Amniotic stem cell (primary cell): Measurements from ENCODE around the gene PTPRM.
A peak's percentile ranks its signal among the peaks of the same experiment; 100 is the strongest.

ENCODE experiments used
- DNase-seq: peaks from one replicate; lab custom pipeline; 2025; lab: John Stamatoyannopoulos, UW

PTPRM gene

DNA sequence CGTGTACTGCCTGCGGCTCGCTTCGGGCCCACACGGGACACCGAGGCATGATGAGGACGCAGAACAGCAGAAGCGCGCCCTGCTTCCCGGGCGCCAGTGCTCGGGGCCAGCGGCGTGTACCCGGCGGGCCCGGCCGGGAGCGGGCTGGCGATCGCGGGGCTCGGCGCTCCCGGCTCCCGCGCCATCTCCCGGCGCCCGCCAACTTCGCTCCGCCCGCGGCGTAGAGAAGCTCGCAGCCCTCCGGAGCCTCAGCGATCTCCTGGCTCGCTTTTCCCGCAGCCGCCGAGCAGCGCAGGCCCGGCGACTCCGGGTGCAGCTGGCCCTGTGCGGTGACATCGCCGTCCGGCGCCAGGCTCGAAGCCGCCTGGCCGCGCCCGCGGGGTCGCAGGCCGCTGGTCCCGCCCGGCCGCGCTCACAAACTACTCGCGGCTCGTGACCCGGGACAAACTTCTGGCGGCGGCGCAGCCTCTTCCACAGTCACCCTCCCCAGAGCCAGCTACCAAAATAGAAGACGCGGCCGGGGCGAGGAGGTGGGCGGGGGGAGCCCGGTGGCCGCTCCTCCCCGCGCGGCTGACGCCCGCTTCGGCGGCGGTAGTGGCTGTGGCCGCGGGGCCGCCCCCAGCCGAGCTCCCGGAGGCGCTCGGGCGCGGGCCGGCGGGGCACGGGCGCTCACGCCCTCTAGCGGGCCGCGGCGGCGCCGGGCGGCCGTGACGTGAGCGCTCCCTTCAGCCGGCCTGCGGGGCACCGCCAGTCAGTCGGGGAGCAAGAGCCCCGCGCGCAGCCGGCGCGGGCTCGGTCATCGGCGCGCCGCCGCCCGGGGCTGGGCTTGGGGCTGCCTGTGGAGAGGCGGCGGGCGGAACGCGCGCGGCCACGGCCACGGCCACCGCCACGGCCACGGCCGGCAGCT lies at the start of gene PTPRM:
Gene PTPRM (plus strand): TSS at position 750 of the 907 bp plus-strand sequence. CDS start 503 bp downstream, outside the sequence.
- DNase-seq = peak; percentile 76

DNA sequence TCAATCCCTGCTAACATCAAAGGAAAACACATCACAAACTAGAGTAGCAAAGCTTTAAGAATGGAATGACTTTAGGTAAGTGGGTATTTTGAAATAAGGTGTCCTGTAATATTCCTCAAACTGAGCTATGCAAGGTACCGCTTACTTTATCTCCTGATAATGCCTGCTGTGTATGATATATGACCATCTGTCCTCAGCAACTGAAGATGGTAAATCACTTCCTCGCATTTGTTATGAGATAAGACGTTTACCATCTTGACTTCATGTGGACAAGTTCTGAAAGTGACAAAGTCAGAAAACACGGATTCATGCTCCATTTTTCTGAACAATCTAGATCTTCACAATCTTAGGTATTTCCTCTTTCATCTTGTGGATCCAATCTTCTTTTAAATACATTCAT lies 49.3 kb upstream of the PTPRM start:
- no peak for DNase-seq

DNA sequence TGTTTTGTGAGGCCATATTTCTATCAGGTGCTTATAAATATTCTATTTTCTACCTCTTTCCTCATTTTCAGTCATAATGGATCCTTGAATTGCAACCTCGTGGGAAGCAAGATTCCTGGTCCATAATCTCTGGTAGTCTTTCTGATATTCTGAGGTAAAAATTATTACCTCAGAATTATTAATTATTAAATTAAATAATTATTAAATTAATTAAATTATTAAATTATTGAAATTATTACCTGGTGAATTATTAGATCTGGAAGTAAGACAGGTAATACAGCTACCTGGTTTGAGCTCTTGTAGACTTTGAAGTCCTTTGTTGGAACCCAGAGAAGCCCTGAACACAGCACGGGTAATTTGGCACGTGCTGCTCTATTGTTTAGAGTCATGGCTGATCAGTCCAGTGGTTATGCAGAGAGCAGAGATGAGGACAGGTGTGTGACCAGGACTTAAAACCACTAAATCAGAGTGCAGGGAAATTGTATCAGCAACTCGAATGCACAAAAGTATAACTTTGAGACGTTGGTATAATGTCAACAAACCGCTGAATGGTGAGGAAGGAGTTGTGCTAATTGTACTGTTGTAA lies 46.8 kb upstream of the PTPRM start:
- DNase-seq = no peak

DNA sequence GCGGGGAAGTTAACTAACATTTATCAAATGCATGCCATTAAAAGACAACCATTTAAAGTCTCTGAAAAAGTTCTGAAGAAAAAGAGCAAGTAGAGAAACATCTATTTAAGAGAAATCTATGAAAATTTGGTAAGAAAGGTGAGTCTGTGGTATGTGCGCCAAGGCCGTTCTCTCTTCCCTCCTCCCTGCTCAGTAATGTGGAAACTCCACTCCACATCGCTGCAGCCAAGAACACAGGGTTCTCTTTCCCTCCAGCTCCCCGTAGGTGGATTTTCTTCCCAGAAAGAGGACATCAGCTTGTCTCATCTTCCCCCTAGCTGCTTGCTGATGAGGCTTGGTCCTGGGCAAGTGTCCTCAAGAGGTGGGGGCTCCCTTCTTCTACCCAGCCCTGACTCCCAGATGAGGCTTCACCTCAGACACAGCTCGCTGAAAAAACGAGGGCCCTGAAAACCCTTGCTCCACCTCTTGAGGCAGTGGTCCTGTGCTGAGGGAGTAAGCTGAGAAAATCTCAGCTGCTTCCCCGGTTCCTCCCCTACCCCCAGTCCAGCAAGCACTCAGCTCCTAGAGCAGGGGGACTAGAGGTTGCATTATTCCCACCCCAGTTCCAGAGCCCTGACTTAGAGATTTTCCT lies 45.8 kb upstream of the PTPRM start:
- DNase-seq = no peak

DNA sequence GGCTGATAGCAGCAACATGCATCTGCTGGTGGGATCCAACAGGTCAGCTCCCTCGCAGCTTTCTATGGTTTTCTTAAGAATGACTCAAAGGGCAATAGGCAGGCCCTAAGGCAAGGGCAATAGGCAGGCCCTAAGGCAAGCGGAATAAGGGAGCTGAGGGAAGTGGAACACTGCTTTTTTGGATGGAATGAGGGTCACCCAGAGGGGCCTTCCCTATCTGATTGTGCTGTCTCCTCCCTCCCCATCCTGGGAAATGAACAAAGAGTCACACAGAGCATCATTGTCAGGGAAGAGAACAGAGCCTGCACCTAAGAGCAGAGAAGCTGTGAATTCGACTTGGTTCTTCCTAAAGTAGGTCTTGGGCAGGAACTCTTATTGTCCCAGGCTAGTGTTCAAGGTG lies 43.3 kb upstream of the PTPRM start:
- DNase-seq = no peak

DNA sequence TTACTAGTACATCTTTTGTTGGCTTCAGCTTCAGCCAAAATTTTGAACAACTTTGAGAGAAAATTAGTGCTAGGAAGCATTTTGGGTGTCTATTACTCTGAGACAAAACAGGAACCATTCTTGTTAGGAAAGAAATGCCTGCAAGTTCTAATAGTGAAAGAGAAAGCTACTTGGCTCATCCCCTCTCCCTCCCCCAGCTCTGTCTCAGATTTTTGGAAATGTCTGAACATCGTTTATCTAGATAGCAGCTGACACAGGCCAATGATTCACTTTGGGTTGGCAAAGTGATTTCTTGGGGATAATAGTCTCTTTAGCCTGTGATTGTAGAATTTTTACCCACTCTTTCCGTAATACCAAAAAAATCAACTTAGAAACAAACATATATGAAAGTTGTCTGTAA lies 42.3 kb upstream of the PTPRM start:
- DNase-seq = no peak

DNA sequence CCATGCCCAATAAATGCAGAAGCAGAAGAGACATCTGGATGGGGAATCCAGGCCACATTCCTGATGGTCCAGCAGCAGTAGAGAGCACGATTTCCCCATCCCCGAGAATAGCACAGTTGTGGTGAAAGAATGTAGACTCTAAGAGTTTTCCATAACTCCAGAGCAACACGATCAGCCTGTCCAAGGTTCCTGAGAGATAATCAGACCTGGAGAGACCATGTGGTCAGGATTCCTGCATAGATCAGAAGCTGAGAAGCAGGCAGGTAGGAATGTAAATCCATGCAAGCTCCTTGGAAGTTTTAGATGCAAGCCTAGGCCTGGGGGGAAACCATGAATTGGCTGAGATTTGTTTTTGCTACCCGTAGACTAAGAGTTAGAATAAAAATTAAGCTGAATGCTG lies 34.2 kb upstream of the PTPRM start:
- no peak for DNase-seq

DNA sequence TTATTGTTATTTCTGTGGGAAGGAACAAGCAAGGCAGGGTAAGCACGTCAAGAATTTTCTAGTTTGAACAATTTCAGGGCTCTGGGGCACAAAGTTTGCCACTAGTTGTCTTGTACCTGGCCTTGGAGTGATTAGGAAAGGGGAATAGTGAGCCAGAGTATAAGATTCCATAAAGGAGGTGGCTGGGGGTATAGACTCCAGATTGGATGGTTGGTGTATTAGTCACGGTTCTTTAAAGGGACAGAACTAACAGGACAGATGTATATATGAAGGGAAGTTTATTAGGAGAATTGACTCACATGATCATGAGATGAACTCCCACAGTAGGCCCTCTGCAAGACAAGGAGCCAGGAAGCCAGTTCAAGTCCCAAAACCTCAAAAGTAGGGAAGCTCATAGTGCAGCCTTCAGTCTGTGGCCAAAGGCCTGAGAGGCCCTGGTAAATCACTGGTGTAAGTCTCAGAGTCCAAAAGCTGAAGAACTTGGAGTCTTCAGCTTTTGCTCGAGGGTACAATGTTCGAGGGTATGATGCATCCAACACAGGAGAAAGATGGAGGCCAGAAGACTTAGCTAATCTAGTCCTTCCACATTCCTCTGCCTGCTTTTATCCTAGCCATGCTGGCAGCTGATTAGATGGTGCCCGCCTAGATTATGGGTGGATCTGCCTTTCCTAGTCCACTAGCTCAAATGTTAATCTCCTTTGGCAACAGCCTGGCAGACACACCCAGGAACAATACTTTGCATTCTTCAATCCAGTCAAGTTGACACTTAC lies 31.5 kb upstream of the PTPRM start:
- DNase-seq = no peak

DNA sequence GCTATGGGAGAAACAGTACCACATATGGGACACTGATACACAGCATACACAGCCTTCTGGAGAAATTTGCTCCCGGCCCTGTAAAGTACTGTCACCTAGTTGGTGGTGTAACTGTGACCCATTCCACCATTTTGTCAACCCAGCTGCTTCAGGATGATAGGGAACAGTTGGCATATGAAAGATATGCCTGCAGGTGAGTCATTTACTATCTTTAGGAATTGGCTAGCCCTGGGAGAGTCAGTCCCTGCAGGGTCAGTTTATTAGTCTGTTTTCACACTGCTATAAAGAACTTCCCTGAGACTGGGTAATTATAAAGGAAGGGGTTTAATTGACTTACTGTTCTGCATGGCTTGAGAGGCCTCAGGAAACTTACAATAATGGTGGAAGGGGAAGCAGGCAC lies 30.0 kb upstream of the PTPRM start:
- DNase-seq = no peak

DNA sequence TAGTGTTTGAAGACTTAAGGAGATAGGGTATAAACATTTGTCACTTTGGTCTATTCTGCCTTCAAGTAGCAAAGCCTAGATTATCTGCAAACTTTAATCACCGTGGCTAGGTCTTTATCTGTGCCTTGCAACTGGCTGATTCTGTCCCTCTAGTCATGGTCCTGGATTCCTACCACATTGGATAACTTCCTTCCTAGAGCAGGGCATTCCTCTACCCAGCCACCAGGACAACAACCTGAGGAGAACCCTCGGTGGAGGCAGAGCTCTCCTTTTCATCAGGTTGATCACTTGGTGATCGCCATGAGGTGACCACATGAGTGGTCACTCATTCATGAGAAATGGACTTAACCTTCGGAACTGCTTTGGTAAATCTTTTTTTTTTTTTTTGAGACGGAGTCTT lies 25.3 kb upstream of the PTPRM start:
- no peak for DNase-seq

DNA sequence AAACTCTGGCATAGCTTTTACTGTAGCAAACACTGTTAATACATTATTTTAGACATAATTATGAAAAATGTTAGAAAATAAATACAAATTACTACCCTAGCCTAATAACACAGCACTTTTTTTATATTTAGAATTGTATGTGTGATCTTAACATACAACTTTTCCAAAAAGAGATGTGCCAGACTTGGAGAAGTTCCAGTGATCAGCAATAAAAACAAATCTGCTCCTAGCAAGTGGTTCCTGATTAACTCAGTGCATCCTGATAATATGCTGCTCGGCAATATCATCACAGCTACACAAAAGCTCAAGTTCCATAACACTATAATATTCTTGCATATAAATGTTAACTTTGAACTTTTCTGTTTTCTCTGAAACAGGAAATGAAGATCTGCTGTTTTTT lies 22.4 kb upstream of the PTPRM start:
- DNase-seq = no peak

DNA sequence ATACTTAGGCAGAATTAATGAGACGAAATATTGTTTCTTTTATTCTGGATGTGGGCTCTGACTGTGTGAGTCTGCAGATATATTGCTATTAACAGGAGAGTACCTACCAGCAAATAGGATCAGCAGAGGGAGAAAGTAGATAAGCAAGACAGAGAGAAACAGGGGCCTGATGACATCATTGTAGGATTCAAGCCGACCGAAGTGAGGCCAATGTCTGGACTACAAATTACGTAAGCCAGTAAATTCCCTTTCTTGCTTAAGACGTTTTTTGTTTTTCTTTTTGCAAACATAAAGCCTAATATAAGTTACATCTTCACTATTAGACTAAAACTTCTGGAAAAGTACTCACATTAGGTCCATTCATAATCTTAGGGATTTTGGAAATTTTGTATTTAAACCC lies 21.4 kb upstream of the PTPRM start:
- no peak for DNase-seq

DNA sequence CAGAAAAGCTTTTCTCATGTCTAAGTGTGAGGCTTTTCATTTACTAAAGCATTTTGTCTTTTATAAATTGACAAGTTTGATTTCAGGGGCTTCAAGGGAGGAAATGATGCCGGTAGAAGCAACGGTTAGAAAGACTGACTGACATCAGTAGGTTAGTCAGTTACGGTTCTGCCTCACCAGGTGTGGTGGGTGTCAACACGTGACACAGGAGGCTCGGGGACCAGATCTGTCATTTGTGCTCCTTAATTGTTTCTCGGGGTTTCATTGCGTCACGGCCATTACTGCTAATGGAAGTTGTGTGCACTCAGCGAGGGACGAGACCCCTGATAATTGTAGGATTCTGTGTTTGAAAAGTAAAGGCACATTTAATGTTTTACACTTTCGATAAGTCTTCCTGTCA lies 18.9 kb upstream of the PTPRM start:
- no peak for DNase-seq

DNA sequence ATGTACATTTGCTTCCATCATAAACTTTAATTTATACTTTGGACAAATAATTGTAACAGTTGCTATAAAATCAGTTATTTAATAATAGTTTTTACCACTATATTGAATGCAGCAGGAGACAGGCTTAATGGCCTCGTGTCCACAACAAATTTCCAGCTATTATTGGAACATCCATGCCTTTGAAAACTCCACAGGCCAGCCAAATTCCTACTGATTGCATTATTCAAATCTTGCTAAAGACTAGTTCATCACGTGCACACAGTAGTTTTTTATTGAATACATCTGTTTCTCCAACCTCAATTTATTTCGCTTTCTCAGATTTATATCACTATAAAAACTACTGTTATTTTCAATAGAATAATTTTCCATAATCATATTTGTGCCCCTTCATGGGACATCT lies 18.4 kb upstream of the PTPRM start:
- no peak for DNase-seq

DNA sequence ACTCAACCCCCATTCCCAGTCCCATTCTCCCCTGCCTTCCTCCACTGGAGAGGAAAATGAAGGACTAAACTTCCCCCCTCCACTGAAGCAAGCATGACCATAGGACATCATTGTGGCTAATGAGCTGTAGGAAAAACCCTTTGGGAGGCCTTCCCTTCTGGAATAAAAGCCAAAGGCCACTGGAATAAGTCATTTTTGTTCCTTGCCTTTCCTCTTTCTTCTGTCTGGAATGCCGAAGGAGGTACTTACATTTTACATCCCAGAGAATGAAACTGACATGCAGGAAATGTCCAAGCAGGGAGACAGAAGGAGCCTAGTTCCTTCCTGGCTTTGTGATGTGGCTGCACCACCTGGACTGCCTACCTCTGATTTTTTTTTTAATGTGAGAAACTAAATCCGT lies 9.1 kb upstream of the PTPRM start:
- no peak for DNase-seq

DNA sequence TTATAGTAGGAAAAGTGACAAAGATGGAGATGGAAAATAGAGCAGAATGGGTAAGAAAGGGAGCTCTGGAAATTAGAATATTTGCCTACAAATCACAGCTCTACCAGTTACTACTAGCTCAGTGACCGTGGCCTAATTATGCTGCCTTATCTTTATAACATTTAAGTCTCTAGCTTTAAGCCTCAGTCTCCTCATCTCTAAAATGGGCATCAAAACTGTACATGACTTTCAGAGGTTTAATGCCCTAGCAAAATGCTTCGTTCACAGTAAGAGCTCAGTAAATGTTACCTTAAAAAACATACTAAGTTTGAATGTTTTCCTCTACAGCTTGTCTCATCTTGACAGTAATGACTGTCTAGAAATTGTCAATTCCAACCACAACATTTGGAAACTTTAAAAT lies 8.3 kb upstream of the PTPRM start:
- no peak for DNase-seq

DNA sequence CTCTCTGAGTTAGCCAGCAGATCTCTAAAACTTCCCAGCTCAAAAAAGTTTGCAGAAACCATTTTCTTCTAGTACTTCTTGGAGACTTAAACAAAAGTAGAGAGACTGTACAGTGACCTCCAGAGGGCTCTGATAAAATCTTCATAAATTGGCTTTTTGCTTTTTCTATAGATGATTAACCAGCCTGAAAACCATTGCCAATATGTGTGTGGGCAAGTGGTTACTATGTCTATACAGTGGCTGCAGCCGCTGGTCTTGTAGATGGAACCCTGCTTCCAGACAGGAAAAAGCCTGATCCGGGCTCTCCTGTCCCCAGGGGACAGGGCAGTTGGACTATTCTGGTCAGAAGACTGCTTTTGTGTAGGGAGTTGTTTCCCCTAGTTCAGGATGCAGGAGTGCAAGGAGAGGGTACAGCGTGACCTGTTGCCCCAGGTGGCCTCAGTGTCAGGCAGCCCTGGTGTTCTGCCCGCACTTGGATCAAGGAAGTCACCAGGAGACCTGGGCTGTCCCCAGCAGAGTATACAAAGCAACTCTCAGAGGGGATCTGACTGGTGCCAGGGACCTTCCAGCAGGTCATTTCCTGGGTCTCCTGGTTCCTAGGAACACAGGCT lies 7.3 kb upstream of the PTPRM start:
- no peak for DNase-seq

DNA sequence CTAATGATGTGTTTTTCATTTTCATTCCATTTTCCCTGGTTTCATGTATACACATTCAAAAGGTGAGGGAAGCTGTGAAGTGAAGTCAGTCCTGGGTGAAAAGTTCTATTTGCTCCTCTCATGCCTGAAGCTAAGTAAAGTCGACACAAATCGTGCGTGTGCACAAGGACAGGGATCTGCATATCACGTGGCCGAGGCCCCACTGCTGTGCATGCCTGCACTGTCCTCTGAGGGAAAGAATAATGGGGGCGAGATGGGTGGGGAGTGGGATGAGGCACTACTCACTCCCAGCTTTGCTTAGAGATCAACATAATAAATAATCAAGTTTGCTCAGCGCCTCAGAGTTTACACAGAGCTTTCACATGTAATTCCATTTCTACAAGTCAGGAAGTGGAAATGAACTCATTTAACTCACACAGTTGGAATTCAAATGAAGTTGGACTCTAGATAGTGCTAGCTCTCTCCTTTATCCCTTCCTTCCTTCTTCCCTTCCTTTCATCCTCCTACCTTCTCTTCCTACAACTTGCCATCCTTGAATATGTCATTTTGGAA lies 5.1 kb upstream of the PTPRM start:
- DNase-seq = no peak

DNA sequence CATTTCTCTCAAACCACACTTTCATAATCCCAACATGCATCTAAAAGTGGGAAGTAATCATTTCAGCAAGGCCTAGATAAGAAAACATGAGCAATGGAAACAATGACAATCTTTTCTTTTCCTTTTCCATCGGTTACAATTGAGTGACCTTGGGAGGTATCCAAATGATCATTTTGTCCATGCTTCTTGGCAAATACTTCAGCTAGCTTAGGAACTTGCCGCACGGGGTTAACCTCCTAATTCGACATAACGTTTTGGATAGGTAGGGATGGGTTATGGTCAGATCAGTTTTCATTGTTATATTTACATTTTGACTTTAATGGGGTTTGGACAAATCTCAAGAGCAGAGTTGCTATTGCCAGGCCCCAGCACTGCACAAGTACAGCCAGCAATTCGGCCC lies 4.6 kb upstream of the PTPRM start:
- no peak for DNase-seq

DNA sequence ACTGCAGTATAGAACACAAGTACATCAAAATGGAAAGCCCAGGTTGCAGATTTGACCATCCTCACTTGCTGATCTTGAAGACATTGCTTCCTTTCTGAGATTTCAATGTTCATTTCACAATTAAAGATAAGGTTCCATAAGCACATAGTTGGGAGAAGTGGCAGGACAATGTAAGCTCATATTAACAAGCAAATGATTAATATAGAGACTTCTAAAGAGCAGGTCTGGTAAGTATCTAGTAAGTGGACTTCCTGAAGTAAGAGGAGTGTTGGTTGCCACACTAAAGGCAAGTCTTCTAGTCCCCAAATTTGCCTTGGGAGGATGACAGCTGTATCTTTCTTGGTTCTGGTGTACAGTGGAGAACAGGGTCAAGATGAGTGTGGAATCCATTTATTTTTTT lies 1.4 kb upstream of the PTPRM start:
- DNase-seq = no peak

DNA sequence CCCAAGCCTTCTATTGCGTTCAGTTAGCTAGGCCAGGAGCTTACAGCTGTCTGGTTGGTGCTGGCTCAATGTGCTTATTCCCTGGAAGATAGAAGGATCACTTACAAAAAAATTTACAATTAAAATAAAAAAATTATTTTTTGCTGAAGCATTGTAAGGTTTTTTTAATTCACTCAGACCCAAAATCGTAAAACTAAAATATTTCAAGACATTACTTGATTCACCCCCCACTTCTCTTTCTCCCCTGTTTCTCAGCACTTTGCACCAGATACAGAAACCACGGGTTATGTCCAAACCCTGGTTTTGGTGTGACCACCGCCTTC lies 911 bp upstream of the PTPRM start:
- DNase-seq = no peak
